Stimulated activated CD8-positive, alpha-beta memory T cell treated with anti-CD3 and anti-CD28 coated beads, Interleukin-7, amount 100 ng/mL, for 24 hours (primary cell): ENCODE results near the gene ACOT2.
"Not testable (repeated sequence)": the region's sequence is repeated elsewhere in the genome, so short reads cannot be mapped to it uniquely, and the experiment has no call there.

Experiments
- DNase-seq: peaks from one replicate; pipeline ENCODE4 v3.0.0-alpha.2; 2020; ENCODE audit warnings: low read depth

The ACOT2 gene

GRCh38 chr14:73569185-73569958 is at the start of gene ACOT2:
TSS of gene ACOT2 (plus strand) at chr14:73569213. CDS start at chr14:73569241, 28 bp downstream.
- DNase-seq = peak; percentile 61

GRCh38 chr14:73521229-73521628 is 47.8 kb upstream of the ACOT2 start:
- no peak for DNase-seq

GRCh38 chr14:73524493-73524892 is 44.5 kb upstream of the ACOT2 start:
- DNase-seq = no peak

- DNase-seq = no peak
Observed at GRCh38 chr14:73526036-73526984, 42.7 kb upstream of the ACOT2 start.

GRCh38 chr14:73529356-73529755 is 39.7 kb upstream of the ACOT2 start:
- DNase-seq = not testable (repeated sequence)

GRCh38 chr14:73531971-73532370 is 37.0 kb upstream of the ACOT2 start:
- not testable (repeated sequence) for DNase-seq

GRCh38 chr14:73537244-73538045 is 31.6 kb upstream of the ACOT2 start:
- DNase-seq = not testable (repeated sequence)

GRCh38 chr14:73539017-73539416 is 30.0 kb upstream of the ACOT2 start:
- peak; percentile 20 for DNase-seq

GRCh38 chr14:73542961-73543360 is 26.1 kb upstream of the ACOT2 start:
- DNase-seq = not testable (repeated sequence)

GRCh38 chr14:73545353-73545752 is 23.7 kb upstream of the ACOT2 start:
- not testable (repeated sequence) for DNase-seq

GRCh38 chr14:73549097-73549496 is 19.9 kb upstream of the ACOT2 start:
- not testable (repeated sequence) for DNase-seq

- DNase-seq = not testable (repeated sequence)
Observed at GRCh38 chr14:73549889-73550524, 19.0 kb upstream of the ACOT2 start.

GRCh38 chr14:73553845-73554244 is 15.2 kb upstream of the ACOT2 start:
- DNase-seq = no peak

- not testable (repeated sequence) for DNase-seq
Observed at GRCh38 chr14:73557201-73557600, 11.8 kb upstream of the ACOT2 start.

- not testable (repeated sequence) for DNase-seq
Observed at GRCh38 chr14:73558238-73558637, 10.8 kb upstream of the ACOT2 start.

GRCh38 chr14:73562256-73562655 is 6.8 kb upstream of the ACOT2 start:
- DNase-seq = not testable (repeated sequence)

GRCh38 chr14:73562696-73563095 is 6.3 kb upstream of the ACOT2 start:
- DNase-seq = not testable (repeated sequence)

GRCh38 chr14:73566431-73566830 is 2.6 kb upstream of the ACOT2 start:
- not testable (repeated sequence) for DNase-seq

- DNase-seq = not testable (repeated sequence)
Observed at GRCh38 chr14:73566935-73567334, 2.1 kb upstream of the ACOT2 start.

GRCh38 chr14:73567358-73567757 is 1.7 kb upstream of the ACOT2 start:
- no peak for DNase-seq
